ENCODE measurements around the gene RBMS1. TPM values are rescaled to one million over a fixed set of nuclear protein-coding genes. Genes with fewer than 3 reads are reported as not detected.

RBMS1 gene
- total and polyA plus RNA-seq, 2 donors (not counting 1 experiment from before 2014, with no cell fraction given), result 18.0 to 36.7 TPM

DNA sequence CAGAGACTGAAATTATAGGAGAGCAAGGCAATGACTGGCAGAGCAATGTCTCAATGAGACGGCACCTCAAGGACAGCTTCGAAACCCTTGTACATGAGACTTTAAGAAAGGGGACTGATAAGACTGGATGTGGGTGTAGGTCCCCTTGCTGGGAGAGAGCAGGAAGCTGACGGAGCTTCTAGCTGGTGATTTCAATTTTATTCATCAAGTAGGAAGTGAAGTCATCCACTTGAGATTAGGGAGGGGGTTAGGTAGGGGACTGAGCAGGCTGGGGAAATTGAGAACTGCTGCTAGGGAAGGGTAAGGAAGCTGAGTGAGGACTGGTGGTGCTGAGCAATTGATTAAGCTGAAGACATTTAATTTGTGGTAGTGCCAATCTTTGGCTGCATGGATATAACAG is 194.1 kb downstream of the RBMS1 start:
- no peaks in the 10 kb centered on the region for H3K27me3 ChIP-seq (replicated peaks in 1 of 4; ENCODE audit: control extremely low read depth in 1 of 4, control insufficient read depth in 3 of 4, insufficient read depth in 4 of 4, low read length in 3 of 4)
- no peaks in the 10 kb centered on the region for H3K9me3 Mint-ChIP-seq (ENCODE audit: insufficient read depth)
- intact Hi-C loops (cut with micrococcal nuclease), result no loop called here
- no peaks in the 10 kb centered on the region for H3K4me1 Mint-ChIP-seq
- no peaks in the 10 kb centered on the region for H4K20me1 ChIP-seq (ENCODE audit: control insufficient read depth, insufficient read depth, low read length, poor library complexity, severe bottlenecking)
- no peaks in the 10 kb centered on the region for H3K79me2 ChIP-seq (ENCODE audit: control insufficient read depth, insufficient read depth, low read length)
- DNase-seq (no peak), ATAC-seq (ENCODE audit: low read depth) (no peak)
- no peak overlapping the region for H3K27ac Mint-ChIP-seq
- H2AFZ ChIP-seq (ENCODE audit: insufficient read depth, low read depth, low read length, poor library complexity, severe bottlenecking), result no peak overlapping the region
- no peak overlapping the region for H3K27ac ChIP-seq (ENCODE audit: low read length in 2 of 2)
- H3K4me1 ChIP-seq (ENCODE audit: control insufficient read depth in 2 of 2, insufficient read depth in 2 of 2, low read length in 2 of 2), result no peaks in the 10 kb centered on the region
- WGBS (ENCODE audit: insufficient coverage), result 95% methylated on average over 3 of the region's 3 CpGs
- TF ChIP-seq EZH2 (IDR thresholded peaks at IDR 0.05; ENCODE audit: borderline replicate concordance, insufficient read depth, low read depth, low read length, poor library complexity, severe bottlenecking), result no peak
- TF ChIP-seq, protein P1, sequence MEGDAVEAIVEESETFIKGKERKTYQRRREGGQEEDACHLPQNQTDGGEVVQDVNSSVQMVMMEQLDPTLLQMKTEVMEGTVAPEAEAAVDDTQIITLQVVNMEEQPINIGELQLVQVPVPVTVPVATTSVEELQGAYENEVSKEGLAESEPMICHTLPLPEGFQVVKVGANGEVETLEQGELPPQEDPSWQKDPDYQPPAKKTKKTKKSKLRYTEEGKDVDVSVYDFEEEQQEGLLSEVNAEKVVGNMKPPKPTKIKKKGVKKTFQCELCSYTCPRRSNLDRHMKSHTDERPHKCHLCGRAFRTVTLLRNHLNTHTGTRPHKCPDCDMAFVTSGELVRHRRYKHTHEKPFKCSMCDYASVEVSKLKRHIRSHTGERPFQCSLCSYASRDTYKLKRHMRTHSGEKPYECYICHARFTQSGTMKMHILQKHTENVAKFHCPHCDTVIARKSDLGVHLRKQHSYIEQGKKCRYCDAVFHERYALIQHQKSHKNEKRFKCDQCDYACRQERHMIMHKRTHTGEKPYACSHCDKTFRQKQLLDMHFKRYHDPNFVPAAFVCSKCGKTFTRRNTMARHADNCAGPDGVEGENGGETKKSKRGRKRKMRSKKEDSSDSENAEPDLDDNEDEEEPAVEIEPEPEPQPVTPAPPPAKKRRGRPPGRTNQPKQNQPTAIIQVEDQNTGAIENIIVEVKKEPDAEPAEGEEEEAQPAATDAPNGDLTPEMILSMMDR (IDR thresholded peaks at IDR 0.05), result no peak
- ChIA-PET POLR2A (no interaction called here), CTCF (interaction anchor here (1.3 kb wide), 1 partner anchor 25 kb away, joined by 4 read pairs; no protein-coding TSS in a partner anchor)
- H3K4me3 Mint-ChIP-seq, result no peak overlapping the region
- H3K36me3 ChIP-seq (replicated peaks in 1 of 2; ENCODE audit: control extremely low read depth in 1 of 2, control insufficient read depth in 1 of 2, extremely low read depth in 1 of 2, insufficient read depth in 2 of 2, low read length in 1 of 2), result peaks cover 0 to 45% of the 10 kb centered on the region in 2 experiments
- H3K9me3 ChIP-seq (ENCODE audit: control extremely low read depth in 1 of 3, control insufficient read depth in 2 of 3, insufficient read depth in 1 of 3, low read length in 2 of 3), result no peaks in the 10 kb centered on the region
- H3K4me3 ChIP-seq (ENCODE audit: control extremely low read depth in 1 of 5, extremely low read depth in 1 of 5, insufficient read depth in 1 of 5, low read depth in 2 of 5, low read length in 4 of 5), result no peak overlapping the region
- no peak overlapping the region for H3K9ac ChIP-seq (ENCODE audit: low read length)
- H3K4me2 ChIP-seq (replicated peaks; ENCODE audit: low read depth, low read length, poor library complexity, severe bottlenecking), result no peak overlapping the region
- no peaks in the 10 kb centered on the region for H3K27me3 Mint-ChIP-seq

DNA sequence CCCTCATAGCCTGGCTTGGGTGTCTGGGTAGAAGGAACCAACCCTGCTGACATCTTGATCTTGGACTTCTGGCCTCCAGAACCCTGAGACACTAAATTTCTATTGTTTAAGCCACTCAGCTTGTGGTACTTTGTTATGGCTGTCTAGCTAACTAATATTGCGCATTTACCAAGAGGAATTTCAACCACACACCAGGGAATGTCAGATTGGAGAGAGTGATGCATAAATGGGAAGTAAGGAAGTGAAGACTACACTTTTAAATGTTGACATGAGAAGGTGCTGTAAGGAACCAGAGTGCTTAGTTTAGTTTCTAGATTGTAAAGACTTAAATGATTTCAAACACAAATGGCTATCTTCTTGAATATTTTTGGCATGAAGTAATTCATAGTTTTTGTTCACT is 194.6 kb downstream of the RBMS1 start:
- peaks cover 0 to 45% of the 10 kb centered on the region in 2 experiments for H3K36me3 ChIP-seq (replicated peaks in 1 of 2; ENCODE audit: control extremely low read depth in 1 of 2, control insufficient read depth in 1 of 2, extremely low read depth in 1 of 2, insufficient read depth in 2 of 2, low read length in 1 of 2)
- H3K9me3 ChIP-seq (ENCODE audit: control extremely low read depth in 1 of 3, control insufficient read depth in 2 of 3, insufficient read depth in 1 of 3, low read length in 2 of 3), result no peaks in the 10 kb centered on the region
- intact Hi-C loops (cut with micrococcal nuclease), result no loop called here
- no peak overlapping the region for H3K27ac ChIP-seq (ENCODE audit: low read length in 2 of 2)
- no peaks in the 10 kb centered on the region for H3K9me3 Mint-ChIP-seq (ENCODE audit: insufficient read depth)
- DNase-seq (no peak), ATAC-seq (ENCODE audit: low read depth) (no peak)
- no peak overlapping the region for H2AFZ ChIP-seq (ENCODE audit: insufficient read depth, low read depth, low read length, poor library complexity, severe bottlenecking)
- ChIA-PET POLR2A (no interaction called here), CTCF (no interaction called here)
- no peak overlapping the region for H3K27ac Mint-ChIP-seq
- no CpG with 5 or more reads among the region's 1 CpG for WGBS (ENCODE audit: insufficient coverage)
- no peak for TF ChIP-seq EZH2 (IDR thresholded peaks at IDR 0.05; ENCODE audit: borderline replicate concordance, insufficient read depth, low read depth, low read length, poor library complexity, severe bottlenecking)
- TF ChIP-seq, protein P1 (IDR thresholded peaks at IDR 0.05), result no peak
- no peak overlapping the region for H3K4me2 ChIP-seq (replicated peaks; ENCODE audit: low read depth, low read length, poor library complexity, severe bottlenecking)
- H4K20me1 ChIP-seq (ENCODE audit: control insufficient read depth, insufficient read depth, low read length, poor library complexity, severe bottlenecking), result no peaks in the 10 kb centered on the region
- H3K4me3 Mint-ChIP-seq, result no peak overlapping the region
- no peak overlapping the region for H3K9ac ChIP-seq (ENCODE audit: low read length)
- H3K27me3 Mint-ChIP-seq, result no peaks in the 10 kb centered on the region
- no peaks in the 10 kb centered on the region for H3K4me1 Mint-ChIP-seq
- H3K4me3 ChIP-seq (ENCODE audit: control extremely low read depth in 1 of 5, extremely low read depth in 1 of 5, insufficient read depth in 1 of 5, low read depth in 2 of 5, low read length in 4 of 5), result no peak overlapping the region
- H3K27me3 ChIP-seq (replicated peaks in 1 of 4; ENCODE audit: control extremely low read depth in 1 of 4, control insufficient read depth in 3 of 4, insufficient read depth in 4 of 4, low read length in 3 of 4), result no peaks in the 10 kb centered on the region
- no peaks in the 10 kb centered on the region for H3K79me2 ChIP-seq (ENCODE audit: control insufficient read depth, insufficient read depth, low read length)
- no peaks in the 10 kb centered on the region for H3K4me1 ChIP-seq (ENCODE audit: control insufficient read depth in 2 of 2, insufficient read depth in 2 of 2, low read length in 2 of 2)
